ENCODE results near the gene MBNL2. TPM values are rescaled to one million over a fixed set of nuclear protein-coding genes. Genes with fewer than 3 reads are reported as not detected.

The MBNL2 gene
- total RNA-seq, 1 experiment from 2014 or later, result 49.4 TPM

DNA sequence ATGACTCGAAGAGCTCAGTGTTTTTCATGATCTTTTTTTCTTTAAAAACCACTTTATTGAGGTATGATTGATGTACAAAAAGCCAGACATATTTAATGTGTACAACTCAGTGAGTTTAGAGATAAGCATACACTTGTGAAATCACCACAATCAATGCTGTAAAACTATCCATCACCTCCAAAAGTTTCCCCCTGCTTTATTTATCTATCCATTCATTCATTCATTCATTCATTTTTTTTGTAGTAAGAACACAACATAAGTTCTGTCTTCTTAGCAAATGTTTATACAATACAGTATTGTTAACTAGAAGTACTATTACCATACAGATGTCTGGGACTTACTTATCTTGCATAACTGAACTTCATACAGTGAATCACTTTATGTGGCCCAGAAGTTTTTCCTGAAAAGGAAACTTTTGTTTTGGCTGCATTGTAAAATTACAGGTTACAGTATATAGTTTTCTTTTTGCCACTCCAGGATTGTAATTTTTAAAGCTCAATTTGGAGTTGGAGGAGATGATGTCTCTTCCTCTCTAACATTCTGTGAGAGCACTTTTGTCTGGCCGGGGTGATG, 218.6 kb downstream of the MBNL2 start:
- DNase-seq (ENCODE audit: low read depth), result no peak

DNA sequence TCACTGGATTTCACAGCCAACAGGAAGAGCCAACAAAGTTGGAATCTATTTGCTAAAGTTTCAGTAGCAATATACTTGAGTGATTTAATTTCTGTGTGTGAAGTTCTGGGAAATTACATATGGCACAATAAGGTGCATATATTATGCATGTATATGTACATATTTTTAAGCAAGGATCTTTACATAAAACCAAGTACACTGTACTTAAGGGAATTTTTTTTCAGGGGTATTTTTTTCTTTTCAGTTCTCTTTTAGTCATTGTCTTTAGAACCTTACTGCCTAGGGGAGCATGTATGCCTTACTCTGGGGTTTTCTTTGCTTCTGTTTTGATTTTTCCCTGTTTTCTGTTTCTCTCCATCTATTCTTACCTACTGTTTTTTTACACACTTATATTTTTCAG, 219.2 kb downstream of the MBNL2 start:
- DNase-seq (ENCODE audit: low read depth), result no peak

Other genes starting within 250 kb of the MBNL2 start
- gene OXGR1, start 227.9 kb upstream of the MBNL2 start, total RNA-seq (2014; rRNA removed; shearing (Covaris generic)), result 0.24 and 1.4 TPM in 2 replicates
- gene RAP2A, start 211.8 kb downstream of the MBNL2 start, total RNA-seq (2014; rRNA removed; shearing (Covaris generic)), result 27.7 and 28.2 TPM in 2 replicates